K562 (cell line): Measurements from ENCODE around the gene ATL2. TPM values are rescaled to one million over a fixed set of nuclear protein-coding genes. Genes with fewer than 3 reads are reported as not detected.

Source experiments
- AFF4 ChIP-seq: sonication (generic); formaldehyde crosslinking; IDR thresholded peaks from 2 replicates; pipeline ENCODE4 v1.8.0; 2023; ENCODE audit warnings: mild to moderate bottlenecking, missing genetic modification reagents
- ATF7 ChIP-seq: fragments of 450-650 bp; IDR thresholded peaks from 2 replicates; pipeline ENCODE4 v1.7.1; 2014; ENCODE audit warnings: mild to moderate bottlenecking, moderate library complexity
- CBX3 ChIP-seq, 2 experiments: IDR thresholded peaks; 1 replicate in 1 of 2; 2 replicates in 1 of 2; pipeline ENCODE4 v1.6.1; 2012; ENCODE audit warnings: inconsistent platforms in 2 of 2, low read length in 2 of 2, borderline replicate concordance in 1 of 2, control low read depth in 1 of 2
- CHCHD3 ChIP-seq: fragments of 250-450 bp; sonication (Bioruptor Pico); IDR thresholded peaks from 2 replicates; pipeline ENCODE4 v2.1.2; 2022; ENCODE audit warnings: mild to moderate bottlenecking
- COPS2 ChIP-seq: fragments of 450-650 bp; conservative IDR thresholded peaks from 2 replicates; pipeline ENCODE4 v1.6.1; 2016; ENCODE audit warnings: mild to moderate bottlenecking, moderate library complexity
- EP300 ChIP-seq: IDR thresholded peaks from 2 replicates; pipeline ENCODE4 v1.6.1; 2012; ENCODE audit warnings: low read length, improper control_type of control experiment
- ERF ChIP-seq: fragments of 450-650 bp; formaldehyde crosslinking; IDR thresholded peaks from 2 replicates; pipeline ENCODE4 v1.4.0; 2020; ENCODE audit warnings: mild to moderate bottlenecking, mixed read lengths
- HCFC1 ChIP-seq: IDR thresholded peaks from 2 replicates; pipeline ENCODE4 v1.6.1; 2012; ENCODE audit warnings: low read depth, low read length, improper control_type of control experiment
- HMBOX1 ChIP-seq: sonication (generic); IDR thresholded peaks from 2 replicates; pipeline ENCODE4 v1.6.1; 2016
- LEF1 ChIP-seq: fragments of 450-650 bp; IDR thresholded peaks from 2 replicates; pipeline ENCODE4 v1.6.1; 2016; ENCODE audit warnings: mild to moderate bottlenecking
- MAZ ChIP-seq, 2 experiments: fragments of 450-650 bp in 1 of 2; sonication (generic) in 1 of 2; formaldehyde crosslinking; IDR thresholded peaks in 1 of 2; conservative IDR thresholded peaks in 1 of 2; 2 replicates each; pipeline versions ENCODE4 v1.4.0 to v1.5.0; 2020; ENCODE audit warnings: mild to moderate bottlenecking in 1 of 2, missing genetic modification reagents in 1 of 2
- NFIC ChIP-seq: fragments of 450-650 bp; IDR thresholded peaks from 2 replicates; pipeline ENCODE4 v1.6.1; 2017; ENCODE audit warnings: mild to moderate bottlenecking, inconsistent platforms
- OTX1 ChIP-seq: fragments of 450-650 bp; formaldehyde crosslinking; IDR thresholded peaks from 2 replicates; pipeline ENCODE4 v1.4.0; 2022; ENCODE audit warnings: mild to moderate bottlenecking
- TBP ChIP-seq: optimal IDR thresholded peaks from 2 replicates; pipeline ENCODE3; 2011; ENCODE audit warnings: low read depth, low read length, improper control_type of control experiment
- ZBTB7A ChIP-seq: IDR thresholded peaks from 2 replicates; pipeline ENCODE4 v1.6.1; 2011; ENCODE audit warnings: low read depth, mild to moderate bottlenecking, low read length, moderate library complexity, borderline replicate concordance; ENCODE audit not compliant: control insufficient read depth
- ZNF134 ChIP-seq: fragments of 250-450 bp; sonication (Bioruptor Pico); conservative IDR thresholded peaks from 2 replicates; pipeline ENCODE4 v1.4.0; 2020
- ZNF398 ChIP-seq: fragments of 250-450 bp; sonication (Bioruptor Pico); IDR thresholded peaks from 2 replicates; pipeline ENCODE4 v1.8.0; 2021; ENCODE audit warnings: moderate library complexity, mild to moderate bottlenecking, inconsistent platforms
- ZNF436 ChIP-seq: fragments of 250-450, 450-650 bp; sonication (Bioruptor Pico); formaldehyde crosslinking; IDR thresholded peaks from 2 replicates; pipeline ENCODE4 v1.7.0; 2020; ENCODE audit warnings: mild to moderate bottlenecking
- ZNF511 ChIP-seq: sonication (generic); formaldehyde crosslinking; IDR thresholded peaks from 2 replicates; pipeline ENCODE4 v1.8.0; 2022; ENCODE audit warnings: mild to moderate bottlenecking, missing genetic modification reagents
- ZNF644 ChIP-seq: fragments of 200-800 bp; sonication (Bioruptor generic); IDR thresholded peaks from 2 replicates; pipeline ENCODE4 v1.6.1; 2016; ENCODE audit warnings: low read depth, missing genetic modification characterization, missing compliant biosample characterization
- ZNF77 ChIP-seq: fragments of 250-450 bp; sonication (Bioruptor Pico); IDR thresholded peaks from 2 replicates; pipeline ENCODE4 v1.5.0; 2020
- ZNF830 ChIP-seq: fragments of 250-450 bp; sonication (Bioruptor Pico); IDR thresholded peaks from 2 replicates; pipeline ENCODE4 v1.5.0; 2021; ENCODE audit warnings: mild to moderate bottlenecking
- polyA plus RNA-seq, 8 experiments: library from polyadenylated mRNA; depleted of rRNA in 4 of 8; stranded (reverse) in 5 of 8; unstranded in 3 of 8; fragments of >200 nt; fragmentation: Nextera tagmentation in 2 of 8; fragmentation: Illumina TruSeq in 1 of 8; extraction: Ambion mirVana in 2 of 8; extraction: Trizol in 1 of 8; gene quantifications; 2 replicates each; pipeline versions ENCODE4 v1.2.1 to v1.2.3, GENCODE V29; 2011 to 2014; ENCODE audit warnings: inconsistent platforms in 1 of 8, missing spikeins in 1 of 8
- total RNA-seq, 7 experiments: library from RNA; depleted of rRNA in 6 of 7; stranded (reverse); fragments of >200 nt in 6 of 7; fragmentation: Illumina TruSeq in 2 of 7; extraction: Trizol in 2 of 7; gene quantifications; 2 replicates each; pipeline versions ENCODE4 v1.2.1 to v1.2.3, GENCODE V29; 2011 to 2021; ENCODE audit warnings: low replicate concordance in 1 of 7

The ATL2 gene
- total and polyA plus RNA-seq, 9 of the 15 experiments (the other 6 are each of a cell fraction or from before 2014, with no cell fraction given): 12.0 to 80.8 (median 70.2) TPM

- TF ChIP-seq ZNF134 (CRISPR knock-in tag) (no peak), AFF4 (peak; percentile 32; the same call in 1 of the 2 replicates), TBP (peak; percentile 66), LEF1 (no peak), ATF7 (no peak; the same call in 1 of the 2 replicates), NFIC (no peak), ZNF398 (no peak), CBX3 (IDR thresholded peaks at IDR 0.05; ENCODE audit: borderline replicate concordance in 1 of 2, low read length in 2 of 2) (no peak; a peak in 1 of 3 replicates), ERF (CRISPR knock-in tag) (no peak), ZBTB7A (peak; percentile 76; the same call in 1 of the 2 replicates), ZNF77 (CRISPR knock-in tag) (no peak), ZNF644 (no peak), HMBOX1 (no peak), COPS2 (no peak), ZNF436 (CRISPR knock-in tag) (no peak), CHCHD3 (no peak), OTX1 (CRISPR knock-in tag) (no peak), MAZ (CRISPR knock-in tag; conservative IDR thresholded peaks at IDR 0.05 in 1 of 2, IDR thresholded peaks at IDR 0.05 in 1 of 2) (peak; percentile 11 to 26; a peak in 1 of 4 replicates), ZNF511 (CRISPR knock-in tag) (peak; percentile 35), HCFC1 (peak; percentile 44), EP300 (no peak), ZNF830 (CRISPR knock-in tag) (0 out of 2 replicates have a peak, but pooled peaks have one; percentile 49)
Observed at GRCh38 chr2:38376346-38377049, 575 bp downstream of the ATL2 start (continued).
